ENCODE data around the gene TECPR1.

TECPR1 gene

GRCh38 chr7:98175260-98175940, 76.6 kb downstream of the TECPR1 start:
- Histone ChIP-seq H3K4me1 (ENCODE audit: insufficient read depth, low read length) (peaks cover 5% of the 10 kb centered on the region), H3K9ac (ENCODE audit: low read depth, low read length) (no peak overlapping the region), H3K36me3 (ENCODE audit: insufficient read depth, low read length) (peaks cover 3% of the 10 kb centered on the region), H3K9me3 (ENCODE audit: control insufficient read depth, insufficient read depth, low read length) (no peaks in the 10 kb centered on the region)

GRCh38 chr7:98174334-98175259, 77.4 kb downstream of the TECPR1 start:
- H3K9ac ChIP-seq (ENCODE audit: low read depth, low read length), result no peak overlapping the region
- H3K4me1 ChIP-seq (ENCODE audit: insufficient read depth, low read length), result peaks cover 7% of the 10 kb centered on the region
- H3K36me3 ChIP-seq (ENCODE audit: insufficient read depth, low read length), result peaks cover 3% of the 10 kb centered on the region
- H3K9me3 ChIP-seq (ENCODE audit: control insufficient read depth, insufficient read depth, low read length), result no peaks in the 10 kb centered on the region

GRCh38 chr7:98171449-98171848, 80.6 kb downstream of the TECPR1 start:
- Histone ChIP-seq H3K9ac (ENCODE audit: low read depth, low read length) (no peak overlapping the region), H3K9me3 (ENCODE audit: control insufficient read depth, insufficient read depth, low read length) (no peaks in the 10 kb centered on the region)

GRCh38 chr7:98170966-98171365, 81.1 kb downstream of the TECPR1 start:
- Histone ChIP-seq H3K9me3 (ENCODE audit: control insufficient read depth, insufficient read depth, low read length) (no peaks in the 10 kb centered on the region), H3K4me1 (ENCODE audit: insufficient read depth, low read length) (peaks cover 2% of the 10 kb centered on the region; the same call in 1 of the 2 replicates), H3K36me3 (ENCODE audit: insufficient read depth, low read length) (no peaks in the 10 kb centered on the region; the same call in 1 of the 2 replicates), H3K9ac (ENCODE audit: low read depth, low read length) (no peak overlapping the region)

More at GRCh38 chr7:98171449-98171848, 80.6 kb downstream of the TECPR1 start:
- no peaks in the 10 kb centered on the region; the same call in 1 of the 2 replicates for H3K36me3 ChIP-seq (ENCODE audit: insufficient read depth, low read length)
- H3K4me1 ChIP-seq (ENCODE audit: insufficient read depth, low read length), result peaks cover 2% of the 10 kb centered on the region; the same call in 1 of the 2 replicates

- H3K4me1 ChIP-seq (ENCODE audit: insufficient read depth, low read length), result peaks cover 2% of the 10 kb centered on the region; the same call in 1 of the 2 replicates
- no peak overlapping the region for H3K9ac ChIP-seq (ENCODE audit: low read depth, low read length)
- no peaks in the 10 kb centered on the region for H3K9me3 ChIP-seq (ENCODE audit: control insufficient read depth, insufficient read depth, low read length)
- H3K36me3 ChIP-seq (ENCODE audit: insufficient read depth, low read length), result no peaks in the 10 kb centered on the region; the same call in 1 of the 2 replicates
Measured at GRCh38 chr7:98168904-98169621, 83.0 kb downstream of the TECPR1 start.

- Histone ChIP-seq H3K4me1 (ENCODE audit: insufficient read depth, low read length) (peaks cover 2% of the 10 kb centered on the region; the same call in 1 of the 2 replicates), H3K36me3 (ENCODE audit: insufficient read depth, low read length) (no peaks in the 10 kb centered on the region; the same call in 1 of the 2 replicates), H3K9me3 (ENCODE audit: control insufficient read depth, insufficient read depth, low read length) (no peaks in the 10 kb centered on the region)
Measured at GRCh38 chr7:98168181-98168903, 83.7 kb downstream of the TECPR1 start.

GRCh38 chr7:98167653-98168052, 84.4 kb downstream of the TECPR1 start:
- Histone ChIP-seq H3K9ac (ENCODE audit: low read depth, low read length) (no peak overlapping the region), H3K9me3 (ENCODE audit: control insufficient read depth, insufficient read depth, low read length) (no peaks in the 10 kb centered on the region), H3K4me1 (ENCODE audit: insufficient read depth, low read length) (peaks cover 2% of the 10 kb centered on the region; the same call in 1 of the 2 replicates), H3K36me3 (ENCODE audit: insufficient read depth, low read length) (no peaks in the 10 kb centered on the region; the same call in 1 of the 2 replicates)

More at GRCh38 chr7:98168181-98168903, 83.7 kb downstream of the TECPR1 start:
- no peak overlapping the region for H3K9ac ChIP-seq (ENCODE audit: low read depth, low read length)

- Histone ChIP-seq H3K9ac (ENCODE audit: low read depth, low read length) (no peak overlapping the region), H3K4me1 (ENCODE audit: insufficient read depth, low read length) (peaks cover 2% of the 10 kb centered on the region; the same call in 1 of the 2 replicates), H3K36me3 (ENCODE audit: insufficient read depth, low read length) (no peaks in the 10 kb centered on the region; the same call in 1 of the 2 replicates), H3K9me3 (ENCODE audit: control insufficient read depth, insufficient read depth, low read length) (no peaks in the 10 kb centered on the region)
Measured at GRCh38 chr7:98166668-98166970, 85.4 kb downstream of the TECPR1 start.

- Histone ChIP-seq H3K36me3 (ENCODE audit: insufficient read depth, low read length) (no peaks in the 10 kb centered on the region), H3K9me3 (ENCODE audit: control insufficient read depth, insufficient read depth, low read length) (no peaks in the 10 kb centered on the region), H3K9ac (ENCODE audit: low read depth, low read length) (no peak overlapping the region), H3K4me1 (ENCODE audit: insufficient read depth, low read length) (peaks cover 2% of the 10 kb centered on the region; the same call in 1 of the 2 replicates)
Measured at GRCh38 chr7:98165827-98166667, 86.0 kb downstream of the TECPR1 start.

All from ES-I3 (cell line).